GM12891 (cell line): ENCODE measurements around the gene FAM170B.

ENCODE experiments used
- PAX5 ChIP-seq: IDR thresholded peaks from 2 replicates; pipeline ENCODE4 v1.6.1; 2011; ENCODE audit warnings: low read length, moderate library complexity, mild to moderate bottlenecking; ENCODE audit not compliant: insufficient read depth, severe bottlenecking
- POLR2A ChIP-seq: IDR thresholded peaks from 2 replicates; pipeline ENCODE4 v1.6.1; 2011; ENCODE audit warnings: low read depth, low read length, control low read depth
- POLR2AphosphoS5 ChIP-seq: IDR thresholded peaks from 2 replicates; pipeline ENCODE4 v1.6.1; 2011; ENCODE audit warnings: low read depth, low read length, control low read depth

DNA sequence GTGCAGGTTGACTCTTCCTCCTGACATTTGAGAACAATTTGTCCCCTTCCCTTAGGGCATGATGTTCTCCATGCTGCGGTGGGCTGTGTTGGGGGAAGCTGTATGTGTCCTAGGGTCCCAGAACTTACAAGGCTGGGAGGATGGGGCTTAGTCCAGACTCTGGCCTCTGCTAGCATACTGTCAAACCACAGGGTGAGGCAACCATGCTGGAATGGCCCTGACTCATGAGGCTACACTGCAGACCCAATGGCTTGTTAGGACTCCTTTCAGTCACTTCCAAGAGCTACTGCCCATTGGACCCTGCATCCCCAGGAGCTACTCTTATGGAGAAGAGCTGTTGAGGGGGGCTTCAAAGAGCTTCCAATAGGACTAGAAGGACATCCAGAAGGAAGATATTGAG is 20.1 kb upstream of the FAM170B start:
- TF ChIP-seq POLR2A (no peak), POLR2AphosphoS5 (no peak), PAX5 (no peak)
